ENCODE measurements around the gene EXOC6B. TPM values are rescaled to one million over a fixed set of nuclear protein-coding genes. Genes with fewer than 3 reads are reported as not detected.

EXOC6B gene
- total RNA-seq = 10 to 100 TPM; 19.5 to 20.1 TPM
- polyA plus RNA-seq = 1 to 10 TPM; 3.3 to 3.4 (median 3.3) TPM
- total RNA-seq = 10.9 to 32.8 (median 24.2) reads per million in 6 experiments

- peaks cover 0 to 18% (median 3%) of the 10 kb centered on the region in 5 donors for H3K27me3 Mint-ChIP-seq
- H3K9me3 Mint-ChIP-seq = no peaks in the 10 kb centered on the region
- peaks cover 0 to 6% (median 4%) of the 10 kb centered on the region in 3 donors for H3K36me3 Mint-ChIP-seq
- peak within 1 kb of the TSS; percentile 90 to 98 (median 95) for H3K4me3 Mint-ChIP-seq
- peak within 1 kb of the TSS; percentile 71 to 95 (median 93) for H3K27ac Mint-ChIP-seq
- POLR2A ChIA-PET = no interaction called here
- DNase-seq (peak; percentile 72 to 91 (median 85)), ATAC-seq (peak; percentile 83 to 94)
- H3K4me1 Mint-ChIP-seq = peaks cover 21 to 47% (median 40%) of the 10 kb centered on the region in 4 donors
These were observed at the start of gene EXOC6B for GRCh38 chr2:72825257-72826155. TSS of gene EXOC6B (minus strand) at chr2:72826033.

- POLR2A ChIA-PET = no interaction called here
- Mint-ChIP-seq H3K27me3 (peaks cover 14 to 54% (median 22%) of the 10 kb centered on the region in 5 donors), H3K9me3 (peaks cover 0 to 16% (median 8%) of the 10 kb centered on the region in 9 donors), H3K4me1 (no peaks in the 10 kb centered on the region), H3K4me3 (no peak overlapping the region), H3K27ac (no peak overlapping the region), H3K36me3 (peaks cover 0 to 12% (median 0%) of the 10 kb centered on the region in 3 donors)
- ATAC-seq (no peak), DNase-seq (no peak)
These were observed 46.0 kb upstream of the EXOC6B start for GRCh38 chr2:72871880-72872279.

- Mint-ChIP-seq H3K4me3 (no peak overlapping the region), H3K4me1 (no peaks in the 10 kb centered on the region), H3K9me3 (peaks cover 0 to 16% (median 8%) of the 10 kb centered on the region in 9 donors), H3K36me3 (peaks cover 0 to 12% (median 0%) of the 10 kb centered on the region in 3 donors), H3K27me3 (peaks cover 15 to 56% (median 31%) of the 10 kb centered on the region in 5 donors), H3K27ac (no peak overlapping the region)
- ATAC-seq (no peak), DNase-seq (no peak)
- POLR2A ChIA-PET = no interaction called here
These were observed 45.2 kb upstream of the EXOC6B start for GRCh38 chr2:72871060-72871459.

GRCh38 chr2:72864500-72864899 lies 38.7 kb upstream of the EXOC6B start:
- Mint-ChIP-seq H3K27ac (no peak overlapping the region), H3K27me3 (peaks cover 33 to 77% (median 56%) of the 10 kb centered on the region in 5 donors), H3K4me1 (peaks cover 5 to 14% (median 10%) of the 10 kb centered on the region in 4 donors), H3K9me3 (no peaks in the 10 kb centered on the region), H3K36me3 (no peaks in the 10 kb centered on the region), H3K4me3 (no peak overlapping the region)
- ATAC-seq = no peak
- no peak for DNase-seq
- POLR2A ChIA-PET = no interaction called here

GRCh38 chr2:72863046-72863445 lies 37.2 kb upstream of the EXOC6B start:
- Mint-ChIP-seq H3K4me1 (peaks cover 5 to 14% (median 10%) of the 10 kb centered on the region in 4 donors), H3K27me3 (peaks cover 31 to 69% (median 56%) of the 10 kb centered on the region in 5 donors), H3K9me3 (no peaks in the 10 kb centered on the region), H3K36me3 (no peaks in the 10 kb centered on the region), H3K4me3 (peak overlapping the region in 2 of 10 donors; percentile 34 to 48), H3K27ac (no peak overlapping the region)
- no peak for ATAC-seq
- POLR2A ChIA-PET = no interaction called here
- DNase-seq = no peak

- peak; percentile 73 to 90 (median 84) for DNase-seq
- Mint-ChIP-seq H3K4me3 (peak overlapping the region; percentile 7 to 83 (median 71)), H3K9me3 (no peaks in the 10 kb centered on the region), H3K27ac (peak overlapping the region in 1 of 10 donors; percentile 36), H3K4me1 (peaks cover 5 to 14% (median 10%) of the 10 kb centered on the region in 4 donors), H3K36me3 (no peaks in the 10 kb centered on the region), H3K27me3 (peaks cover 34 to 74% (median 60%) of the 10 kb centered on the region in 5 donors)
- POLR2A ChIA-PET = no interaction called here
- peak; percentile 95 to 98 for ATAC-seq
These were observed 36.6 kb upstream of the EXOC6B start for GRCh38 chr2:72862239-72862988.

- Mint-ChIP-seq H3K4me1 (peaks cover 5 to 14% (median 10%) of the 10 kb centered on the region in 4 donors), H3K9me3 (no peaks in the 10 kb centered on the region), H3K27me3 (peaks cover 31 to 75% (median 61%) of the 10 kb centered on the region in 5 donors), H3K4me3 (no peak overlapping the region), H3K36me3 (no peaks in the 10 kb centered on the region), H3K27ac (no peak overlapping the region)
- ATAC-seq (peak; percentile 75 to 78), DNase-seq (peak; percentile 13 to 77 (median 54))
- POLR2A ChIA-PET = interaction anchor here (0.6 to 0.7 kb wide), 3 partner anchors 20 to 751 kb away, joined by 3 to 7 read pairs (median 6); no protein-coding TSS in a partner anchor
These were observed 34.0 kb upstream of the EXOC6B start for GRCh38 chr2:72859831-72860262.

- peaks cover 15 to 39% (median 31%) of the 10 kb centered on the region in 5 donors for H3K27me3 Mint-ChIP-seq
- no peak for ATAC-seq
- H3K4me1 Mint-ChIP-seq = no peaks in the 10 kb centered on the region
- POLR2A ChIA-PET = no interaction called here
- H3K36me3 Mint-ChIP-seq = no peaks in the 10 kb centered on the region
- no peak for DNase-seq
- no peaks in the 10 kb centered on the region for H3K9me3 Mint-ChIP-seq
- H3K4me3 Mint-ChIP-seq = no peak overlapping the region
- no peak overlapping the region for H3K27ac Mint-ChIP-seq
These were observed 25.5 kb upstream of the EXOC6B start for GRCh38 chr2:72851333-72851732.

GRCh38 chr2:72849138-72849462 lies 23.3 kb upstream of the EXOC6B start:
- Mint-ChIP-seq H3K9me3 (no peaks in the 10 kb centered on the region), H3K36me3 (no peaks in the 10 kb centered on the region), H3K4me3 (no peak overlapping the region), H3K27ac (no peak overlapping the region), H3K27me3 (peaks cover 6 to 23% (median 16%) of the 10 kb centered on the region in 5 donors), H3K4me1 (no peaks in the 10 kb centered on the region)
- DNase-seq (no peak), ATAC-seq (no peak)
- POLR2A ChIA-PET = no interaction called here

GRCh38 chr2:72848436-72849137 lies 22.8 kb upstream of the EXOC6B start:
- H3K4me1 Mint-ChIP-seq = no peaks in the 10 kb centered on the region
- H3K36me3 Mint-ChIP-seq = no peaks in the 10 kb centered on the region
- DNase-seq = no peak

GRCh38 chr2:72847534-72848315 lies 21.9 kb upstream of the EXOC6B start:
- no peaks in the 10 kb centered on the region for H3K4me1 Mint-ChIP-seq
- POLR2A ChIA-PET = no interaction called here
- H3K9me3 Mint-ChIP-seq = no peaks in the 10 kb centered on the region
- H3K4me3 Mint-ChIP-seq = no peak overlapping the region
- peaks cover 5 to 24% (median 20%) of the 10 kb centered on the region in 5 donors for H3K27me3 Mint-ChIP-seq
- DNase-seq (no peak), ATAC-seq (no peak)
- no peak overlapping the region for H3K27ac Mint-ChIP-seq
- no peaks in the 10 kb centered on the region for H3K36me3 Mint-ChIP-seq

More at GRCh38 chr2:72848436-72849137, 22.8 kb upstream of the EXOC6B start:
- H3K27me3 Mint-ChIP-seq = peaks cover 3 to 22% (median 18%) of the 10 kb centered on the region in 5 donors
- no peak for ATAC-seq
- no peak overlapping the region for H3K27ac Mint-ChIP-seq
- POLR2A ChIA-PET = no interaction called here
- H3K4me3 Mint-ChIP-seq = no peak overlapping the region
- H3K9me3 Mint-ChIP-seq = no peaks in the 10 kb centered on the region

Data from naive thymus-derived CD8-positive, alpha-beta T cell (primary cell).